Osteoblast (primary cell): Measurements from ENCODE around the gene DYSF. TPM values are rescaled to one million over a fixed set of nuclear protein-coding genes. Genes with fewer than 3 reads are reported as not detected.

ENCODE experiments used
- DNase-seq: peaks from one replicate; pipeline ENCODE4 v3.0.0; 2011; ENCODE audit warnings: low spot score, mixed read lengths; ENCODE audit not compliant: insufficient read length; ENCODE audit errors: missing footprints
- H2AFZ ChIP-seq: 2 replicates; pipeline ENCODE4 v1.6.0; 2011; ENCODE audit warnings: mild to moderate bottlenecking, low read length
- H3K27ac ChIP-seq: 2 replicates; pipeline ENCODE4 v1.5.1; 2011; ENCODE audit warnings: mild to moderate bottlenecking, low read depth, low read length, moderate library complexity
- H3K27me3 ChIP-seq: 2 replicates; pipeline ENCODE4 v1.6.0; 2012; ENCODE audit warnings: mild to moderate bottlenecking, control low read depth, inconsistent platforms, low read length, moderate library complexity; ENCODE audit not compliant: insufficient read depth
- H3K36me3 ChIP-seq: 2 replicates; pipeline ENCODE4 v1.5.1; 2011; ENCODE audit warnings: mild to moderate bottlenecking, low read length, control low read depth, moderate library complexity; ENCODE audit not compliant: insufficient read depth
- H3K4me1 ChIP-seq: 2 replicates; pipeline ENCODE4 v1.5.1; 2011; ENCODE audit warnings: mild to moderate bottlenecking, low read length, control low read depth, moderate library complexity; ENCODE audit not compliant: insufficient read depth
- H3K4me2 ChIP-seq: 2 replicates; pipeline ENCODE4 v1.6.0; 2011; ENCODE audit warnings: mild to moderate bottlenecking, low read length; ENCODE audit not compliant: insufficient read depth
- H3K4me3 ChIP-seq: fragments of 200-600 bp; sonication (generic); 3 replicates; pipeline ENCODE4 v1.5.1; 2012; ENCODE audit warnings: mild to moderate bottlenecking, low read length, inconsistent platforms; ENCODE audit not compliant: insufficient read depth
- H3K79me2 ChIP-seq: 2 replicates; pipeline ENCODE4 v1.6.0; 2012; ENCODE audit warnings: mild to moderate bottlenecking, low read length, control low read depth, inconsistent platforms; ENCODE audit not compliant: insufficient read depth
- H3K9me3 ChIP-seq: 2 replicates; pipeline ENCODE4 v1.5.1; 2011; ENCODE audit warnings: low read depth, low read length, control low read depth
- H4K20me1 ChIP-seq: 2 replicates; pipeline ENCODE4 v1.6.0; 2012; ENCODE audit warnings: mild to moderate bottlenecking, low read length, control low read depth; ENCODE audit not compliant: insufficient read depth
- CTCF ChIP-seq: IDR thresholded peaks from 2 replicates; pipeline ENCODE4 v1.5.1; 2011; ENCODE audit warnings: mild to moderate bottlenecking, low read depth, low read length, moderate library complexity; ENCODE audit errors: extremely low read depth
- total RNA-seq: library from RNA; depleted of rRNA; stranded (reverse); fragments of >200 nt; gene quantifications from 2 replicates; pipeline ENCODE4 v1.2.3, GENCODE V29; 2012

DYSF gene
- total RNA-seq, 1 donor: 4.3 TPM

DNA sequence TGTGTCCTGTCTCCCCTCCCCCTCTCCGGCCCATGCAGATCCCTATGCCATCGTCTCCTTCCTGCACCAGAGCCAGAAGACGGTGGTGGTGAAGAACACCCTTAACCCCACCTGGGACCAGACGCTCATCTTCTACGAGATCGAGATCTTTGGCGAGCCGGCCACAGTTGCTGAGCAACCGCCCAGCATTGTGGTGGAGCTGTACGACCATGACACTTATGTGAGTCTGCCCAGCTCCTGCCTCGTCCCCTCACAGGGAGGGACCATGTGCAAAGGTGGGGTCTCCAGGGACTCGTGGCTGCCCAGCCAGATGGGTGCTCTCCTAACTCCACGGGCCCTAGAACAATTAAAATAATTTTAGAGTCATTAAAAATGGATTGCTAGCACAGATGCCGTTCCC lies 145.2 kb downstream of the DYSF start:
- Histone ChIP-seq H3K79me2 (no peaks in the 10 kb centered on the region), H3K36me3 (no peaks in the 10 kb centered on the region), H3K9me3 (no peaks in the 10 kb centered on the region), H2AFZ (no peak overlapping the region), H3K27ac (no peak overlapping the region), H3K27me3 (peaks cover 19% of the 10 kb centered on the region), H3K4me3 (no peak overlapping the region), H3K4me2 (no peak overlapping the region), H3K4me1 (no peaks in the 10 kb centered on the region), H4K20me1 (no peaks in the 10 kb centered on the region)
- no peak for TF ChIP-seq CTCF
- DNase-seq: no peak

DNA sequence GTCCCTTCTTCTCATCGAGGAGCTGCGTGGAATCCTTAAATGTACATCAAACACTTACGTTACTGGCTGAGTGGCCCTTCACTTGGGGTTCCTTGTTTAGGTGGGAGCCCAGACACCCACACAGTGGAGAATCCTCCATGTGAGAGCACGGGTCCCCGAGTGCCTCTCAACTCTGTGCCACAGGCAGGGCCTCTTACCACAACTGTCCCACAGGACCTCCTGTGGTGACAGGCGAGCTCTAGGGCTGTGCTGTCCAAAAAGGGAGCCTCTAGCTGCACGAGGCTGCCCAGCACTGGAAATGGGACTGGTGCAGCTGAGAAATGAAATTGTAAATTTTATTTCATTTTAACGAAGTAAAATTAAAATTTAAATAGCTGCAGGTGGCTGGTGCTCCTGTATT lies 145.7 kb downstream of the DYSF start:
- TF ChIP-seq CTCF: no peak
- no peak overlapping the region for H3K4me3 ChIP-seq
- no peak overlapping the region for H3K4me2 ChIP-seq

GRCh38 chr2:71599646-71600236 lies 146.4 kb downstream of the DYSF start:
- H3K79me2 ChIP-seq: no peaks in the 10 kb centered on the region
- no peaks in the 10 kb centered on the region for H3K9me3 ChIP-seq
- H3K27ac ChIP-seq: no peak overlapping the region
- H3K4me2 ChIP-seq: no peak overlapping the region
- peaks cover 31% of the 10 kb centered on the region for H3K27me3 ChIP-seq
- no peaks in the 10 kb centered on the region for H3K36me3 ChIP-seq
- no peak for TF ChIP-seq CTCF
- no peak overlapping the region for H2AFZ ChIP-seq
- no peaks in the 10 kb centered on the region for H3K4me1 ChIP-seq
- no peak for DNase-seq
- peaks cover 2% of the 10 kb centered on the region for H4K20me1 ChIP-seq
- no peak overlapping the region for H3K4me3 ChIP-seq

More for the DNA sequence above, 145.7 kb downstream of the DYSF start:
- DNase-seq: no peak
- Histone ChIP-seq H3K79me2 (no peaks in the 10 kb centered on the region), H3K36me3 (no peaks in the 10 kb centered on the region), H3K27me3 (peaks cover 24% of the 10 kb centered on the region), H2AFZ (no peak overlapping the region), H3K4me1 (no peaks in the 10 kb centered on the region), H4K20me1 (peaks cover under 1% of the 10 kb centered on the region), H3K9me3 (no peaks in the 10 kb centered on the region), H3K27ac (no peak overlapping the region)

GRCh38 chr2:71600555-71600954 lies 147.2 kb downstream of the DYSF start:
- H2AFZ ChIP-seq: no peak overlapping the region

More at GRCh38 chr2:71600555-71600954, 147.2 kb downstream of the DYSF start:
- Histone ChIP-seq H3K36me3 (no peaks in the 10 kb centered on the region), H3K4me1 (no peaks in the 10 kb centered on the region), H3K9me3 (no peaks in the 10 kb centered on the region), H3K27ac (no peak overlapping the region), H3K79me2 (no peaks in the 10 kb centered on the region), H3K4me3 (no peak overlapping the region), H3K27me3 (peaks cover 39% of the 10 kb centered on the region), H3K4me2 (no peak overlapping the region), H4K20me1 (peaks cover 2% of the 10 kb centered on the region)
- no peak for TF ChIP-seq CTCF
- DNase-seq: peak; percentile 43
